Fibroblast of villous mesenchyme (primary cell): ENCODE results near the gene CCL20. TPM values are rescaled to one million over a fixed set of nuclear protein-coding genes. Genes with fewer than 3 reads are reported as not detected.

Experiments
- DNase-seq: peaks from one replicate; pipeline ENCODE4 v3.0.0-alpha.2; 2010; ENCODE audit warnings: low read depth
- H3K4me3 ChIP-seq: 2 replicates; pipeline ENCODE4 v1.5.1; 2011; ENCODE audit warnings: low read depth, mild to moderate bottlenecking, low read length
- CTCF ChIP-seq: IDR thresholded peaks from 2 replicates; pipeline ENCODE4 v1.5.1; 2012; ENCODE audit warnings: low read depth, mild to moderate bottlenecking, low read length; ENCODE audit not compliant: insufficient read depth
- total RNA-seq: library from RNA; depleted of rRNA; stranded (reverse); fragments of >200 nt; gene quantifications from 2 replicates; pipeline ENCODE4 v1.2.3, GENCODE V29; 2012

The CCL20 gene
- total RNA-seq, 1 donor: 0.43 TPM

GRCh38 chr2:227802882-227803281, 10.8 kb upstream of the CCL20 start:
- H3K4me3 ChIP-seq: no peak overlapping the region
- no peak for DNase-seq
- TF ChIP-seq CTCF: no peak

GRCh38 chr2:227804975-227805374, 8.7 kb upstream of the CCL20 start:
- no peak for TF ChIP-seq CTCF
- peak; percentile 34 for DNase-seq

GRCh38 chr2:227805578-227805977, 8.1 kb upstream of the CCL20 start:
- H3K4me3 ChIP-seq: no peak overlapping the region
- DNase-seq: peak; percentile 76
- no peak for TF ChIP-seq CTCF

More at GRCh38 chr2:227804975-227805374, 8.7 kb upstream of the CCL20 start:
- H3K4me3 ChIP-seq: no peak overlapping the region

- no peak overlapping the region for H3K4me3 ChIP-seq
- TF ChIP-seq CTCF: no peak
- DNase-seq: no peak
Measured at GRCh38 chr2:227808936-227809335, 4.7 kb upstream of the CCL20 start.

GRCh38 chr2:227812001-227812400, 1.6 kb upstream of the CCL20 start:
- no peak for TF ChIP-seq CTCF
- H3K4me3 ChIP-seq: no peak overlapping the region
- DNase-seq: peak; percentile 73

- TF ChIP-seq CTCF: no peak
- no peak for DNase-seq
Measured at GRCh38 chr2:227813229-227813561, 447 bp upstream of the CCL20 start.

GRCh38 chr2:227815066-227815465, 1.4 kb downstream of the CCL20 start:
- TF ChIP-seq CTCF: no peak
- DNase-seq: no peak
- no peak overlapping the region for H3K4me3 ChIP-seq

More at GRCh38 chr2:227813229-227813561, 447 bp upstream of the CCL20 start:
- no peak overlapping the region for H3K4me3 ChIP-seq
